ENCODE measurements around the gene TM7SF3.
"Not testable (repeated sequence)": the region's sequence is repeated elsewhere in the genome, so short reads cannot be mapped to it uniquely, and the experiment has no call there.

Gene TM7SF3

GRCh38 chr12:27014085-27014858 lies at the start of gene TM7SF3:
TSS of gene TM7SF3 (minus strand) at chr12:27014384. CDS start at chr12:27014168, 216 bp downstream.
- no peak for FAIRE-seq
- peak; percentile 79 for DNase-seq (ENCODE audit: insufficient read length, low spot score)

GRCh38 chr12:27063250-27063851 lies 49.2 kb upstream of the TM7SF3 start:
- no peak for DNase-seq (ENCODE audit: insufficient read length, low spot score)
- no peak for FAIRE-seq

GRCh38 chr12:27061317-27061716 lies 47.1 kb upstream of the TM7SF3 start:
- no peak for FAIRE-seq
- DNase-seq (ENCODE audit: insufficient read length, low spot score), result no peak

- FAIRE-seq (no peak), DNase-seq (ENCODE audit: insufficient read length, low spot score) (no peak)
Measured at GRCh38 chr12:27060740-27061139, 46.6 kb upstream of the TM7SF3 start.

GRCh38 chr12:27057543-27057942 lies 43.4 kb upstream of the TM7SF3 start:
- no peak for FAIRE-seq
- no peak for DNase-seq (ENCODE audit: insufficient read length, low spot score)

- DNase-seq (ENCODE audit: insufficient read length, low spot score) (no peak), FAIRE-seq (no peak)
Measured at GRCh38 chr12:27055966-27056365, 41.8 kb upstream of the TM7SF3 start.

GRCh38 chr12:27052742-27053141 lies 38.6 kb upstream of the TM7SF3 start:
- no peak for FAIRE-seq
- DNase-seq (ENCODE audit: insufficient read length, low spot score), result no peak

- no peak for DNase-seq (ENCODE audit: insufficient read length, low spot score)
- FAIRE-seq, result no peak
Measured at GRCh38 chr12:27052176-27052575, 38.0 kb upstream of the TM7SF3 start.

GRCh38 chr12:27048822-27049752 lies 34.9 kb upstream of the TM7SF3 start:
- FAIRE-seq, result no peak
- DNase-seq (ENCODE audit: insufficient read length, low spot score), result no peak

- not testable (repeated sequence) for DNase-seq (ENCODE audit: insufficient read length, low spot score); FAIRE-seq
Measured at GRCh38 chr12:27042018-27042417, 27.8 kb upstream of the TM7SF3 start.

- DNase-seq (ENCODE audit: insufficient read length, low spot score); FAIRE-seq: not testable (repeated sequence)
Measured at GRCh38 chr12:27040637-27041036, 26.5 kb upstream of the TM7SF3 start.

GRCh38 chr12:27034607-27035293 lies 20.6 kb upstream of the TM7SF3 start:
- FAIRE-seq (no peak), DNase-seq (ENCODE audit: insufficient read length, low spot score) (no peak)

GRCh38 chr12:27032679-27033078 lies 18.5 kb upstream of the TM7SF3 start:
- DNase-seq (ENCODE audit: insufficient read length, low spot score) (no peak), FAIRE-seq (no peak)

GRCh38 chr12:27031531-27031930 lies 17.3 kb upstream of the TM7SF3 start:
- FAIRE-seq, result no peak

GRCh38 chr12:27026257-27026656 lies 12.1 kb upstream of the TM7SF3 start:
- DNase-seq (ENCODE audit: insufficient read length, low spot score) (no peak), FAIRE-seq (no peak)

More at GRCh38 chr12:27031531-27031930, 17.3 kb upstream of the TM7SF3 start:
- no peak for DNase-seq (ENCODE audit: insufficient read length, low spot score)

GRCh38 chr12:27025116-27025515 lies 10.9 kb upstream of the TM7SF3 start:
- DNase-seq (ENCODE audit: insufficient read length, low spot score) (no peak), FAIRE-seq (peak; percentile 70)

- no peak for DNase-seq (ENCODE audit: insufficient read length, low spot score)
Measured at GRCh38 chr12:27024291-27024690, 10.1 kb upstream of the TM7SF3 start.

GRCh38 chr12:27020761-27021160 lies 6.6 kb upstream of the TM7SF3 start:
- FAIRE-seq (no peak), DNase-seq (ENCODE audit: insufficient read length, low spot score) (no peak)

More at GRCh38 chr12:27024291-27024690, 10.1 kb upstream of the TM7SF3 start:
- peak; percentile 8 for FAIRE-seq

GRCh38 chr12:27018037-27018436 lies 3.9 kb upstream of the TM7SF3 start:
- DNase-seq (ENCODE audit: insufficient read length, low spot score) (no peak), FAIRE-seq (no peak)

GRCh38 chr12:27017163-27017823 lies 3.1 kb upstream of the TM7SF3 start:
- FAIRE-seq; DNase-seq (ENCODE audit: insufficient read length, low spot score): not testable (repeated sequence)

All from GM19239 (cell line).